Osteocyte (in vitro differentiated cells): ENCODE measurements around the gene PAPSS2. TPM values are rescaled to one million over a fixed set of nuclear protein-coding genes. Genes with fewer than 3 reads are reported as not detected.
"Not testable (repeated sequence)": the region's sequence is repeated elsewhere in the genome, so short reads cannot be mapped to it uniquely, and the experiment has no call there.

ENCODE experiments used
- DNase-seq: peaks from one replicate; pipeline ENCODE4 v3.0.0; 2021; ENCODE audit warnings: mixed read lengths; ENCODE audit not compliant: unreplicated experiment; ENCODE audit errors: extremely low spot score
- H3K27ac Mint-ChIP-seq: one replicate; pipeline ENCODE4 v1.8.0; 2021; ENCODE audit warnings: mild to moderate bottlenecking, mixed read lengths; ENCODE audit not compliant: unreplicated experiment
- H3K27me3 Mint-ChIP-seq: one replicate; pipeline ENCODE4 v1.8.0; 2021; ENCODE audit warnings: mixed read lengths; ENCODE audit not compliant: unreplicated experiment
- H3K36me3 Mint-ChIP-seq: one replicate; pipeline ENCODE4 v1.8.0; 2021; ENCODE audit warnings: mixed read lengths; ENCODE audit not compliant: unreplicated experiment
- H3K4me1 Mint-ChIP-seq: one replicate; pipeline ENCODE4 v1.8.0; 2021; ENCODE audit warnings: mixed read lengths; ENCODE audit not compliant: unreplicated experiment
- H3K4me3 Mint-ChIP-seq: one replicate; pipeline ENCODE4 v1.8.0; 2021; ENCODE audit warnings: mild to moderate bottlenecking, moderate library complexity, mixed read lengths; ENCODE audit not compliant: unreplicated experiment
- H3K9me3 Mint-ChIP-seq: one replicate; pipeline ENCODE4 v1.8.0; 2021; ENCODE audit warnings: mixed read lengths; ENCODE audit not compliant: unreplicated experiment
- total RNA-seq: library from RNA; stranded (reverse); gene quantifications from 2 replicates; pipeline ENCODE4 v1.2.1, GENCODE V29; 2021
- TF ChIP-seq, protein P1 (sequence below): fragments of 200-600 bp; sonication (generic); IDR thresholded peaks from 2 replicates; pipeline ENCODE4 v1.5.0; 2021; ENCODE audit warnings: antibody characterized with exemption, mild to moderate bottlenecking, moderate library complexity

PAPSS2 gene
- total RNA-seq, 1 donor from 2014 or later, result 18.5 TPM

DNA sequence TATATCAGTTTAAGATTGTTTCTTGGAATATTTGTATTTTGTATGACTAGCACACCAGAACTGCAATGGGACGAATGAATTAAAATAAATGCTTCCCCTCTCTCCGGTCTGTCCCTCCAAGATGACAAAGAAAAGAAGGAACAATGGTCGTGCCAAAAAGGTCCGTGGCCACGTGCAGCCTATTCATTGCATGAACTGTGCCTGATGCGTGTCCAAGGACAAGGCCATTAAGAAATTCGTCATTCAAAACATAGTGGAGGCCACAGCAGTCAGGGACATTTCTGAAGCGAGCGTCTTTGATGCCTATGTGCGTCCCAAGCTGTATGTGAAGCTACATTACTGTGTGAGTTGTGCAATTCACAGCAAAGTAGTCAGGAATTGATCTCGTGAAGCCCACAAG, 17.2 kb upstream of the PAPSS2 start:
- Mint-ChIP-seq H3K9me3 (no peaks in the 10 kb centered on the region), H3K4me3 (no peak overlapping the region), H3K4me1 (no peaks in the 10 kb centered on the region), H3K27ac (no peak overlapping the region), H3K27me3 (no peaks in the 10 kb centered on the region), H3K36me3 (no peaks in the 10 kb centered on the region)
- no peak for DNase-seq
- TF ChIP-seq, protein P1, sequence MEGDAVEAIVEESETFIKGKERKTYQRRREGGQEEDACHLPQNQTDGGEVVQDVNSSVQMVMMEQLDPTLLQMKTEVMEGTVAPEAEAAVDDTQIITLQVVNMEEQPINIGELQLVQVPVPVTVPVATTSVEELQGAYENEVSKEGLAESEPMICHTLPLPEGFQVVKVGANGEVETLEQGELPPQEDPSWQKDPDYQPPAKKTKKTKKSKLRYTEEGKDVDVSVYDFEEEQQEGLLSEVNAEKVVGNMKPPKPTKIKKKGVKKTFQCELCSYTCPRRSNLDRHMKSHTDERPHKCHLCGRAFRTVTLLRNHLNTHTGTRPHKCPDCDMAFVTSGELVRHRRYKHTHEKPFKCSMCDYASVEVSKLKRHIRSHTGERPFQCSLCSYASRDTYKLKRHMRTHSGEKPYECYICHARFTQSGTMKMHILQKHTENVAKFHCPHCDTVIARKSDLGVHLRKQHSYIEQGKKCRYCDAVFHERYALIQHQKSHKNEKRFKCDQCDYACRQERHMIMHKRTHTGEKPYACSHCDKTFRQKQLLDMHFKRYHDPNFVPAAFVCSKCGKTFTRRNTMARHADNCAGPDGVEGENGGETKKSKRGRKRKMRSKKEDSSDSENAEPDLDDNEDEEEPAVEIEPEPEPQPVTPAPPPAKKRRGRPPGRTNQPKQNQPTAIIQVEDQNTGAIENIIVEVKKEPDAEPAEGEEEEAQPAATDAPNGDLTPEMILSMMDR, result no peak

DNA sequence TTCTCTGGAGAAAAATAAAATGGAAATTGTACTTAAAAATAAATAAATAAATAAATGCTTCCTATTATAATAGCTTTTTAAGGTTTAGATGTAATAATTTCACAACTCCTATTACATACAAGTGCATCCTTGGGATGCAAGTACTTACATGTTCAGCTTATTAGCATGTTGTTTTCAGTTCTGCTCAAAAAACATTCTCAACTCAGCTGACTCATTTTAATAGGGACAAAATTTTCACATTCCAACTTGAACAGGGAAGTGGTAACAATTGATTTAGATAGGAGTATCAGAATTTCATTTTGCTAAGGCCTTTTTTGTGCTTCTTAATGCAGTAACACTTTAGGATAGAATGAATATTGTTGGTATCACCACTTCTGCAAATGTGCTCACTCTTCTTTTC, 16.7 kb upstream of the PAPSS2 start:
- no peaks in the 10 kb centered on the region for H3K36me3 Mint-ChIP-seq
- H3K4me1 Mint-ChIP-seq, result no peaks in the 10 kb centered on the region
- H3K27ac Mint-ChIP-seq, result no peak overlapping the region
- H3K9me3 Mint-ChIP-seq, result no peaks in the 10 kb centered on the region
- no peaks in the 10 kb centered on the region for H3K27me3 Mint-ChIP-seq
- TF ChIP-seq, protein P1, result no peak
- no peak for DNase-seq
- H3K4me3 Mint-ChIP-seq, result no peak overlapping the region

DNA sequence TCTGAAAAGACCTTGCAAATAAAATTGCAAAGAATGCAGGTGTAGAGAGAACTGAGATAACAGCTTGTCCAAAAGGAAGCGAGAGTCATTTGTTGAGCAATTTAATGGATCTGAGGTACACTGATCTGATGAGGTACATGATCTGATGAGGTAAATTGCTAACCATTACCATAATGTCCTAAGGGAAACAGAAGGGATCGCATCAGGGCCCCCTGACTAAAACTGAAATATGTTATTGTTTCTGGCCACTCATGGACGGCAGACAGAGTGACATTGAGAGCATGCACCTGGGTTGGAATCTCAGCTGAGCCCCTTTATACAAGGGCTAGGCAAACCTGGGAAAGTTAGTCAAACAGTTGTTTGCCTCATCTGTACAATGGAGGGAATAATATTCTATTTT, 15.8 kb upstream of the PAPSS2 start:
- no peaks in the 10 kb centered on the region for H3K9me3 Mint-ChIP-seq
- TF ChIP-seq, protein P1, result no peak
- DNase-seq, result no peak
- no peak overlapping the region for H3K4me3 Mint-ChIP-seq
- H3K27me3 Mint-ChIP-seq, result no peaks in the 10 kb centered on the region
- H3K36me3 Mint-ChIP-seq, result no peaks in the 10 kb centered on the region
- no peaks in the 10 kb centered on the region for H3K4me1 Mint-ChIP-seq
- no peak overlapping the region for H3K27ac Mint-ChIP-seq

DNA sequence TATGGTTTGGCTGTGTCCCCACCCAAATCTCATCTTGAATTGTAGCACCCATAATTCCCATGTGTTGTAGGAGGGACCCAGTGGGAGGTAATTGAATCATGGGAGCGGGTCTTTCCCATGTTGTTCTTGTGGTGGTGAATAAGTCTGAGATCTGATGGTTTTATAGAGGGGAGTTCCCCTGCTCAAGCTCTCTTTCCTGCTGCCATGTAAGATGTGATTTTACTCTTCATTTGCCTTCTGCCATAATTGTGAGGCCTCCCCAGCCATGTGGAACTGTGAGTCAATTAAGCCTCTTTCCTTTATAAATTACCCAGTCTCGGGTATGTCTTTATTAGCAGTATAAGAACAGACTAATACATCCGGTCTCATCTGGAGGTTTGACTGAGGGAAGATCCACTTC, 15.2 kb upstream of the PAPSS2 start:
- DNase-seq, H3K4me3 Mint-ChIP-seq, H3K4me1 Mint-ChIP-seq, H3K27ac Mint-ChIP-seq, H3K9me3 Mint-ChIP-seq, H3K27me3 Mint-ChIP-seq, H3K36me3 Mint-ChIP-seq: not testable (repeated sequence)

DNA sequence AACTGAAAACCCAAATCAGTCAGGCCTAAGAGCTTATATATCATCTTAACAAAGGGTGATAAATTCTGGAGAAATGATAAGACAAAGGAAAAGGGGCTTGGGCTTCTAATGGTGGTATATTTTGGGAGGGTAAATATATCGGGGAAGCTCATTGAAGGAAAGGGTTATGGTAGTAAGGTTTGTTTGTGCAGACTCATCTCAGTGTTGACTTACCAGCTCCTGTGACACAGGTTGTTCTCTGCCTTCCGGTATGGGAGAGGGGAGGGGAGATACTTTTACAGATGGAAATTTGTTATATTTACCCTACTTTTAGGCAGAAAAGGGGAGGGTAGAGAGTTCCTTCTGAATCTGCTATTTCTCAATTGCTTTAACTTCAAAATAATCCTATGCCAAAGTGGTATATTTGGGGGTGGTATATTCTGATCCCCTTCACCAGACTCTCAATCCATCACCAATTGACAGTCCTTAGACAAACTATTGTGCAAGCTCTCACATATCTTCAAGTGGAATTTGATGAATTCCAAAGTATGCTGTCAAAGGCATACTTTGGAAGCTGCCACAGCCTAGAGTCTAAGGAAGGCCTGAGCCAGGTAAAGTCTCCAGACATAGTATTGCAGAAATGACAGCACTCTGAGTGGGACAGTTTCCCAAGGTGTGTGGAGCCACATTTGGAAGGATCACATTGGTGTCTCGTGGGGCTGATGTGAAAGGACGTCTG, 13.3 kb upstream of the PAPSS2 start:
- Mint-ChIP-seq H3K9me3 (no peaks in the 10 kb centered on the region), H3K4me1 (no peaks in the 10 kb centered on the region), H3K36me3 (no peaks in the 10 kb centered on the region), H3K27me3 (no peaks in the 10 kb centered on the region), H3K4me3 (no peak overlapping the region), H3K27ac (no peak overlapping the region)
- no peak for DNase-seq
- TF ChIP-seq, protein P1, result no peak

DNA sequence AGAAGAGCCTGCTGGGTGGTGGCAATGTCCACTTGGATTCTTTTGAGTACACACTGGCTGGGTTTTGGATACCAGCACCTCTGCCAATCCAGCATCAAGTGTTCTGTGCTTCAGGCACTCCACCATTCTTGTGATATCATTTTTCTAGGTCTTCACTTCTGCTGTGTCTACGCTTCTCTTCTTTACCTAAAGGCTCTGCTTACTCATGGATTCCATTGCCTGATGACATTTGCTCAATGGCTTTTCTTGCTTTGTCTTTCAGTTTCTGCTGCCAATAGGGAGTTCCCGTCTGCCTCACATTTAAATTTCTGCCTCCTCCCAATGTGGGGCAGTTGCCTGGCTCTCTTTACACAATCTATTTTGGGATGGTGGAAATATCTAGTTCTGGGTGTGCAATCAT, 12.7 kb upstream of the PAPSS2 start:
- TF ChIP-seq, protein P1, result no peak
- H3K9me3 Mint-ChIP-seq, result no peaks in the 10 kb centered on the region
- H3K4me1 Mint-ChIP-seq, result peaks cover 4% of the 10 kb centered on the region
- H3K4me3 Mint-ChIP-seq, result no peak overlapping the region
- H3K27me3 Mint-ChIP-seq, result no peaks in the 10 kb centered on the region
- H3K36me3 Mint-ChIP-seq, result no peaks in the 10 kb centered on the region
- no peak overlapping the region for H3K27ac Mint-ChIP-seq
- no peak for DNase-seq
